AG20443 (cell line): ENCODE results near the gene STIP1.

ENCODE experiments used
- DNase-seq: peaks from one replicate; pipeline ENCODE4 v3.0.0; 2012; ENCODE audit warnings: low spot score, mixed read lengths

STIP1 gene

GRCh38 chr11:64185693-64186491 is at the start of gene STIP1:
STIP1 (plus strand) TSS chr11:64186171; CDS start chr11:64186262, 91 bp downstream.
- DNase-seq: peak; percentile 97

GRCh38 chr11:64136765-64137441 is 49.1 kb upstream of the STIP1 start:
- DNase-seq: no peak

GRCh38 chr11:64138398-64138797 is 47.6 kb upstream of the STIP1 start:
- DNase-seq: no peak

DNA sequence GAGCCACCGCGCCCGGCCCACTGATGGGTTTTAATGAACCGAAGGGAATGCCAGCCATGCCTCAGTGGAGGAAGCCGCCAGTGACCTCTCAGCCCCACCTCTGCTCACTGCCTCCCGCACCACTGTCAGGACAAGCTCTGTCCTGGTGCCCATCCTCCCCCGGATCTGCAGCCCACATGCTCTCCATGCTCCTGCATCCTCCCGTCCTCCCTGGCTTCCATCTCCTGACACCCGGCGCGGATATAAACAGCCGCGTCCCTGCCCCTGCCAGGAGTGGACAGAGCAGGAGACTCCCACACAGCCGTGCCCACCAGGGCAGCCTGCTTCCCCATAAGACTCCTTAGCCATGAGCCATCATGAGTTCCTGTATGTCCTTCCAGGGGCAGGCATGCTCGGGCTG is 46.9 kb upstream of the STIP1 start:
- DNase-seq: no peak

- DNase-seq: no peak
Observed at GRCh38 chr11:64140082-64140481, 45.9 kb upstream of the STIP1 start.

DNA sequence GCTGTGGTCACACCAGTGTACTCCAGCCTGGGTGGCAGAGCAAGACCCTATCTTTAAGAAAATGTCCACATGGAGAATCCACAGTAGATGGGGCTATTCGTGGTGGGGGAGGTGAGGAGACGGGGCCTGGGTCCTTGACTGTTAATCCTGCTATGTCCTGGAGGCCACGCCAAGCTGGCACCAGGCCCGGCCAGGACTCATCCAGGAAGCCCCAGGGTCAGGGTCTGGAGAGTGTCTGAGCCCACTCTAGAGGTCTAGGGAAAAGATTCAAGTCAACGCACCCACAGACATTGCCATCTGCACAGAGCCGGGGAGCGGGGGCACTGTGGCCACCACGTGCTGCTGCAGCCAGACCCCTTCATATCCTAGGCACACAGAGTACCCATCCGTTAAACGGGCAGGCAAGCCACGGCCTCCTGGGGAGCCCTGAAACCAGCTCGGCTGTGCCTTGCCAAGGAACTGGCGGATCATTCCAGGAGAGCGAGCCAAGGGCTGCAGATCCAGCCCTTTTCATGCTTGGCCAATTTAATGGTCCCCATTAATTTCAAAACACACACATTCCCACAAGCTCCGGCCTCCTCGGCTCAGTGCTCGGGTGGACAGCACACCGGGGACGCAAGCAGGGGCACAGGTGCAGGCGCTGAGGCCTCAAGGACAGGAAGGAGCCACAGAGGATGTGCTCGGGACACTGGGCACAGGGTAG is 44.7 kb upstream of the STIP1 start:
- no peak for DNase-seq

DNA sequence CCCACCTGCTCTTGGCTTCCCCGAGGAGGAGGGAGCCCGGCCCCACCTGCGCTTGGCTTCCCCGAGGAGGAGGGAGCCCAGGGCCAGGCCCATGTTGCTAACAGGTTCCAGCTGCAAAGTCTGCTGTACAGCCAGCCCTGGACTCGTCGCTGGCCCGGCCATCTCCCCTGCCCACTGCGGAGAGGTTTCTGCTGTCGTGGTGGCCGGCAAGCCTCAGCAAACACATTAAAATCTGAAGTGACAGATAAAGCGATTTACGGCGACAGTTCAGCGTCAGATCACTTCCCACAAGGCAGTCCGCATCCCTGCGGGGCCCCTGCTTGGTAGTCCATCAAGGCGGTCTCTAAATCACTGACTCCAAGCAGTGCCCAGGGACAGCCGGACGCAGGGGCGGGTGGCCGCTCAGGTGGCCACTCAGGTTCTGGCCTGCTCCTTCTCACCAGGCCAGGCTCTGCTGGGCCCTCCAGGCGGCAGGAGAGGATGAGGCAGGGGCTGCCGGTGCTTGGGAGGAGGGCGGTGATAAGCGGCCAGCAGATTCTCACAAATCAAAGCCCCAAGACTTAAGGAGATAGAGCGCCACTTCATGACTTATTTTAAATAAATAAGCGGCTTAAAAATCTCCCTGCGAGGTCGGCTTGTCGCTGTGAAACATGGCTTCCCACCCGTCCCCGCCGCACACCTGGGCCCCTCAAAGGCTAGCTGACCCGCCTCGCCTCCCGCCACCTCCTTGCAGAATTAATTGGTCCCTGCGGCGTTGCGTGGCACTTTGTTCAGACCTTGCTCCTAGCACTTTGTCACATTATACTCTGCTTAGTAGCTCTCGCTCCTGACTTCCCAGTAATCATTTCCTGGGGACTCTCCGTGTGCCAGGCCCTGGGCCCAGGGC is 41.1 kb upstream of the STIP1 start:
- no peak for DNase-seq

DNA sequence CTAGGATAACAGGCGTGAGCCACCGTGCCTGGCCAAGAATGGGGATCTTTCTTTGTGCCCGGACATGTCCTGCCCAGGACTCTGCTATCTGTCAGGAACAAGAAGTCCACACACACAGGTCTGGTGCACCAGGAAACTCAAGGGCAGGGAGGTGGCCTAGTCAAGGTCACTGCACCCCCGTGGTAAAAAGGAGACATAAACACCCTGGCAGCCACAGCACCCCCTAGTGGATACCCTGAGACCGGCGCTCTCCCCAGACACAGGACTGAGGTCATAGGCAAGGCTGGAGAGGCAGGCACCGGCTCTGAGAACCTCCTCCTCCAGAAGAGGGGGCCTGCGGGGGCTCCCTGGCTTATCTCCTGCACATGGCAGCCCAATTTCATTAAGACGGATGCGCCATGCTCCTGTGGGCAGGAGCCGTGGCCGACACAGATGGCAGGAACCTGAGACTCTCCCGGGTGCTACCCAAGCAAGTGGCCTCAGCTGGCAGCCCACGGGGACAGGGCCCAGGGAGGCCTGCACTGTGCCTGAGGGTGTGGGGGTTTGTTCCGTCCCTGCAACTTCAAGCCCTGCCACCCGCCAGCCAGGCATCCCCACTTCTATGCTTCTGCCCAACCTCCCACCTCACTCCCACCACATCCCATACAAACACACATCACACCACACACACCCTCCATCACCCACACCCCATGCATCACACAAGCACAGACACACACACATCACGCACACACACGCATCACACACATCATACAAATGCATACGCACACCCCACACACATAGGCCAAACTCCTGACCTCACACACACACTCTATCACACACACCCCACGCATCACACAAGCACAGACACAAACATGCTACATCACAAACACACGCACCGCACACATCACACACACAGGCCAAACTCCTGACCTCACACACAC is 39.7 kb upstream of the STIP1 start:
- peak; percentile 78 for DNase-seq

DNA sequence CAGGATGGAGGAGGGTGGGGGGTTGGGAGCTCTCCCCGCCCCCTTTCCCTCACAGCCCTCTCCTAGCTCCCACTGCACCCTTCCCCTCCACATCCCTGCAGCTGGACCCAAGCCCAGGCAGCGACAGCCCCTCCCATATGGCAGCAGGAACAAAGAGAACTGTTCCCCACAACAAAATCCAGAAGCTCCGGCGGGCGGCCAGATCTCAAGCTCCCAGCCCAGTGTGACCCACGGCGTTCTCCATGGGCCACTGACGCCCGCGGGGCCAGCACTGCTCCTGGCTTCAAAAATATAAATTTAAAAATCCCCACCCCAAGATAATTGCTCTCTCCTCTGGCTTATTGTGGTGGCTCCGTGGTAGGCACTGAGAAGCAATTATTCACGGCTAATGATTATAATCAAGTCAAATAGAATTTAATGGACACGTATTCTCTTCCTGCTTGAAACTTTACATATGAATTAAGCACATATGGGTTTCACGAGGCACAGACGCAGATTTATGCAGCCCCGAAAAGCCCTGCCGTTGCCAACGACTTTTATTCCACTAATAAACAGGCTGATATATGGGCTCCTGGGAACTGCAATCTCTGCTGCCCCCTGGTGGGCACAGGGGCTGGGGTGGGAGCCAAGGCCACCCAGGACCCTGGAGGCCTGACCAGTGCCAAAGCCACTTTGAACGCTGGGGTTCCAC is 37.6 kb upstream of the STIP1 start:
- peak; percentile 89 for DNase-seq

GRCh38 chr11:64148917-64149617 is 36.9 kb upstream of the STIP1 start:
- DNase-seq: no peak

DNA sequence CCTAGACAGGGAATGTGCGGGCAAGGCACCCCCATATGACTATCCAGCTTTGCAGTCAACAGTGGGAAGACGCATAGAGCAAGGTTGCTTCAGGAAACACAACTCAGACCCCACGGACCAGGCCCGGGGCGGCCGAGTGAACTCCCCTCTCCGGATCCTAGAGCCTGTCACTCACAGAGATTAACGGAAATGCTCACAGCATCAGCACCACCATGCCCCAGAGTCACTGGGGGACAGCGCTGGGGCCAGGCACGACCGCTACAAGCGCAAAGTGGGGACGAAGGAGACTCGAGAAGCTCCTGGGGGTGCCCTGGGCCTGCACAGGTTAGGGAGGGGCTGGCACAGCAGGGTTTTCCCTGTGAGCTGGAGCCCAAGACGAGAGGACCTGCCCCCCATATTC is 35.9 kb upstream of the STIP1 start:
- DNase-seq: no peak

- no peak for DNase-seq
Observed at GRCh38 chr11:64150481-64151239, 35.3 kb upstream of the STIP1 start.

- no peak for DNase-seq
Observed at GRCh38 chr11:64151337-64151736, 34.6 kb upstream of the STIP1 start.

- peak; percentile 97 for DNase-seq
Observed at GRCh38 chr11:64152841-64153691, 32.9 kb upstream of the STIP1 start.

- DNase-seq: no peak
Observed at GRCh38 chr11:64153812-64154211, 32.2 kb upstream of the STIP1 start.

GRCh38 chr11:64156235-64157011 is 29.5 kb upstream of the STIP1 start:
- DNase-seq: no peak
